GM12872 (cell line): ENCODE measurements around the gene PLA2G4A.

Experiments used
- CTCF ChIP-seq: IDR thresholded peaks from 3 replicates; pipeline ENCODE4 v1.5.1; 2011; ENCODE audit warnings: low read depth, mild to moderate bottlenecking, low read length, moderate library complexity; ENCODE audit not compliant: insufficient read depth

Gene PLA2G4A

GRCh38 chr1:186949173-186949572 lies 120.4 kb downstream of the PLA2G4A start:
- no peak for TF ChIP-seq CTCF

DNA sequence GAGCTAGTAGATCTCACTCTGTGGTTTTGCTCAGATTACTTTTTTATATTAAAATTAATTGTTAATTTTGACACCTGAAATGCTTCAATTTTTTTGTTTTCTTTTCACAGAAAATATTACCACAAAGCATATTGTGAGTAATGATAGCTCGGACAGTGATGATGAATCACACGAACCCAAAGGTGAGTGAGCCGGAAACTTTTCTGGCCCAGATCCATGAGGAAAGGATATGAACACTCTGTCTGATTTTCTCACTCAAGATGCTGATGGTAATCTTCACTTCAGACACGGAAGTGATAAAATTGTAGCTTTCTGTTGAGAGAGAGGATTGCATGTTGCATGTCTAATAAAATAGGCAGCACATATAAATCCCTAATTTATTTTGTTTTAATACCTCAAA lies 121.8 kb downstream of the PLA2G4A start:
- no peak for TF ChIP-seq CTCF

GRCh38 chr1:186953876-186954275 lies 125.1 kb downstream of the PLA2G4A start:
- no peak for TF ChIP-seq CTCF

- TF ChIP-seq CTCF, result no peak
Measured at GRCh38 chr1:186957314-186957713, 128.6 kb downstream of the PLA2G4A start.

DNA sequence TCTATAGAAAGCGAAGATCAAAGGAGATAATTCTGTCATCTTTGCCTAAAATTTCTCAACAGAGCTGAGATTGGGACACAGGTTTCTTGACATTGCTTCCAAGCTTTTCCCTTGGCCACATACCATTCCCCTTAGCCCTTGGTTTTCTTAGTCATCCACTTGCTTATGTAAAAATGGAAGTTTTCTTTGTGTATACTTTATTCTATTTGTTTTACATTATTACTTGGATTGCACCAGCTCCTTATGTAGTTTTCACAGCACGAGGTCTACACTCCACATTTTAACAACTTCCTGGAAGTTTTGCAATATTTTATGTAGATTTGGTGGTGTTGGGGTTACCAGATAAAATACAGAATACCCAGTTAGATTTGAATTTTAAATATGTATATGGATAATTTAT lies 129.8 kb downstream of the PLA2G4A start:
- TF ChIP-seq CTCF, result no peak

DNA sequence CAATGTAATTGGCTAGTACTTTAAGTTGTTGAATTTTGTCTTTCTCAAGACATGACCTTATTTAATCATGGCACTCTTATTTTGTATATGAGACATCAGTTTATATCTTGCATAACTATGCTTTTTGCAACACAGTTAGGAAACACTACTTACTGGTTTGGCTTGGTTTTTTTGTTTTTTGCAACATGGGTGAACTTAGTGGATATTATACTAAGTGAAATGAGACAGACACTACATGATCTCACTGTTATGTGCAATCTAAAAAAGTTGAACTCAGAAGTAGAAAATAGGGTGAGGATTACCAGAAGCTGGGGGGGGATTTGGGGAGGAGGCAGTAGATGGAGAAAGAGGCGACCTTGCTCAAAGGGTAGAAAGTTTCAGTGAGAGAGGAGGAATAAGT lies 132.1 kb downstream of the PLA2G4A start:
- no peak for TF ChIP-seq CTCF

DNA sequence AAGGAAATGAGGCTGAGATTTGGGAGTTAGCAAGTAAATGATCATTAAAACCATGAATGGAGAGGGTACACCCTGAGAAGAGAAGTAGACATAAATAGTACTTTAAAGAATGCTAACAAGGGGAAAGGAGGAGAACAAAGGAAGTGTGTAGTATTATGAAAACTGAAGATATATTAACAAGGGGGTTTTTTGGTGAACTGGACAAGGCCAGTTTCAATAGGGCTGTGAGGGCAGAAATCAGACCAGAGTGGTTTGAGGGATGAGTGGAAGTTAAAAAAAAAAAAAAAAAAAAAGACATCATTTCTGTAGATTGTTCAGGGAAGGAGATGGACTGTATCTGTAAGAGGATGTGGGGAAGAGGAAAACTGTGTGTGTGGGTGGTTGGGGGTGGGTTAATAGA lies 137.1 kb downstream of the PLA2G4A start:
- no peak for TF ChIP-seq CTCF

DNA sequence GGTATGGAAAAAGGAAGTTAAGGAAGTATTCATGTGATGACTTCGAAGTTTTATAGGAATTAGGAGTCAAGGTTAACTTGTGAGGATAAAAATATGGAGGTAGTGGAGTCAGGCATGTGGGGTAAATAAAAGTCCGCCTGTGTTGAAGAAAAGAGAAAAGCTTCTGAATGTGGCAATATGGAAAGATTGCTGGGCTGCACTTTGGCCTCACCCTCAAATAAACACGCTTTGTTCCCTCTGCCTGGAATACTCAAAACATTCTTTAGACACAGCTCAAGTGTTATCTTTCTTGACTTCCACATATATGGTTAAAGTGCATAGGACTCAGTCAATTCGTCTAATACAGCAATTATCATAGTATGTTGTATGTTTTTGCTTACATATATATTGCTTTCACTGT lies 137.7 kb downstream of the PLA2G4A start:
- no peak for TF ChIP-seq CTCF
